Measurements from ENCODE around the gene HBD.

DNA sequence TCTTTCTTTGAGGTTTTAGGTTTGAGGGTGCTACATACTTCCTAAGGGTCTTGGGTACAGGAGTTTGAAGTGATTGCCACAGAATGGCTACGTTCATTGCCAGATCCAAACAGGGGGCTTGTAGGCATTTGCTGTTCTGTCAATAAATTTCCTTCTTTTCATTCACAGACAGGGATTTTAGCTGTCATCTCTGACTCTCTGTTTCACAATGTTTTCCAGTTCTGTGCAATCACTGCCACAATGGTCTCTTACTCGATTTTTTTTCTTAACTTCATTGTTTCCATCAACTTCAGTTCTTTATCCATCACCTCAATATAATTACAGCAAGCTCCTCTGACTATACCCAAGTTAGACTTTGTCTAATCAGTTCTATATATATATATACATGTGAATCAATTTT lies 6.2 kb upstream of the HBD start:
- TF ChIP-seq, protein P1, sequence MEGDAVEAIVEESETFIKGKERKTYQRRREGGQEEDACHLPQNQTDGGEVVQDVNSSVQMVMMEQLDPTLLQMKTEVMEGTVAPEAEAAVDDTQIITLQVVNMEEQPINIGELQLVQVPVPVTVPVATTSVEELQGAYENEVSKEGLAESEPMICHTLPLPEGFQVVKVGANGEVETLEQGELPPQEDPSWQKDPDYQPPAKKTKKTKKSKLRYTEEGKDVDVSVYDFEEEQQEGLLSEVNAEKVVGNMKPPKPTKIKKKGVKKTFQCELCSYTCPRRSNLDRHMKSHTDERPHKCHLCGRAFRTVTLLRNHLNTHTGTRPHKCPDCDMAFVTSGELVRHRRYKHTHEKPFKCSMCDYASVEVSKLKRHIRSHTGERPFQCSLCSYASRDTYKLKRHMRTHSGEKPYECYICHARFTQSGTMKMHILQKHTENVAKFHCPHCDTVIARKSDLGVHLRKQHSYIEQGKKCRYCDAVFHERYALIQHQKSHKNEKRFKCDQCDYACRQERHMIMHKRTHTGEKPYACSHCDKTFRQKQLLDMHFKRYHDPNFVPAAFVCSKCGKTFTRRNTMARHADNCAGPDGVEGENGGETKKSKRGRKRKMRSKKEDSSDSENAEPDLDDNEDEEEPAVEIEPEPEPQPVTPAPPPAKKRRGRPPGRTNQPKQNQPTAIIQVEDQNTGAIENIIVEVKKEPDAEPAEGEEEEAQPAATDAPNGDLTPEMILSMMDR (IDR thresholded peaks at IDR 0.05), result no peak
- no peak for TF ChIP-seq POLR2A (IDR thresholded peaks at IDR 0.05)

All from breast epithelium (tissue), 3 donors.